Tibial nerve (tissue), 4 donors: ENCODE data around the gene GABBR2.

ENCODE experiments used
- EP300 ChIP-seq, 2 donors: sonication (generic); formaldehyde crosslinking; IDR thresholded peaks; one replicate each; pipeline ENCODE4 v1.6.1; 2017; ENCODE audit warnings: antibody characterized with exemption in 2 of 2, mild to moderate bottlenecking in 1 of 2
- POLR2A ChIP-seq, 2 donors: fragments of 450-650 bp; IDR thresholded peaks; one replicate each; pipeline ENCODE4 v1.6.1; 2017; ENCODE audit warnings: antibody characterized with exemption in 2 of 2, mild to moderate bottlenecking in 2 of 2, moderate library complexity in 2 of 2
- TF ChIP-seq, protein P1 (sequence below), 5 experiments: fragments of 200-600 bp in 3 of 5; fragments of 450-650 bp in 2 of 5; sonication (generic) in 3 of 5; IDR thresholded peaks; one replicate each; pipeline ENCODE4 v1.5.1; 2016 to 2019; ENCODE audit warnings: antibody characterized with exemption in 5 of 5, mild to moderate bottlenecking in 3 of 5, moderate library complexity in 2 of 5

DNA sequence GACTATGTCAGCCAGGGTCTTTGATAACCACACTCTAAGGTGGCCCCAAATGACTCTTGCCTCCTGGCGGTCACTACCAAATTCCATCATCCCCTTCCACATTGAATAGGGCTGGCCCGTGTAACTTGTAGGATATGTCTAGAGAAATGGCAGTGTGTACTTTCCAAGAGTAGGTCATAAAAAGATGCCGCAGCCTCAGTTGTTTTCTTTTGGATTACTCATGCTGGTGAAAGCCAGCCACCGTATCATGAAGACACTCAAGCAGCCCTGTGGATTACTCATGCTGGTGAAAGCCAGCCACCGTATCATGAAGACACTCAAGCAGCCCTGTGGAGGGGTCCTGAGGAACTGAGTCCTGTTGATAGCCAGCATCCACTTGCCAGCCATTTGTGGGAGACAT is 281.2 kb downstream of the GABBR2 start:
- TF ChIP-seq, protein P1, sequence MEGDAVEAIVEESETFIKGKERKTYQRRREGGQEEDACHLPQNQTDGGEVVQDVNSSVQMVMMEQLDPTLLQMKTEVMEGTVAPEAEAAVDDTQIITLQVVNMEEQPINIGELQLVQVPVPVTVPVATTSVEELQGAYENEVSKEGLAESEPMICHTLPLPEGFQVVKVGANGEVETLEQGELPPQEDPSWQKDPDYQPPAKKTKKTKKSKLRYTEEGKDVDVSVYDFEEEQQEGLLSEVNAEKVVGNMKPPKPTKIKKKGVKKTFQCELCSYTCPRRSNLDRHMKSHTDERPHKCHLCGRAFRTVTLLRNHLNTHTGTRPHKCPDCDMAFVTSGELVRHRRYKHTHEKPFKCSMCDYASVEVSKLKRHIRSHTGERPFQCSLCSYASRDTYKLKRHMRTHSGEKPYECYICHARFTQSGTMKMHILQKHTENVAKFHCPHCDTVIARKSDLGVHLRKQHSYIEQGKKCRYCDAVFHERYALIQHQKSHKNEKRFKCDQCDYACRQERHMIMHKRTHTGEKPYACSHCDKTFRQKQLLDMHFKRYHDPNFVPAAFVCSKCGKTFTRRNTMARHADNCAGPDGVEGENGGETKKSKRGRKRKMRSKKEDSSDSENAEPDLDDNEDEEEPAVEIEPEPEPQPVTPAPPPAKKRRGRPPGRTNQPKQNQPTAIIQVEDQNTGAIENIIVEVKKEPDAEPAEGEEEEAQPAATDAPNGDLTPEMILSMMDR (IDR thresholded peaks at IDR 0.05), result no peak
- no peak for TF ChIP-seq POLR2A (IDR thresholded peaks at IDR 0.05)
- TF ChIP-seq EP300 (IDR thresholded peaks at IDR 0.05), result no peak
